Measurements from ENCODE around the gene IRAK2.
"Not testable (repeated sequence)": the region's sequence is repeated elsewhere in the genome, so short reads cannot be mapped to it uniquely, and the experiment has no call there.

DNA sequence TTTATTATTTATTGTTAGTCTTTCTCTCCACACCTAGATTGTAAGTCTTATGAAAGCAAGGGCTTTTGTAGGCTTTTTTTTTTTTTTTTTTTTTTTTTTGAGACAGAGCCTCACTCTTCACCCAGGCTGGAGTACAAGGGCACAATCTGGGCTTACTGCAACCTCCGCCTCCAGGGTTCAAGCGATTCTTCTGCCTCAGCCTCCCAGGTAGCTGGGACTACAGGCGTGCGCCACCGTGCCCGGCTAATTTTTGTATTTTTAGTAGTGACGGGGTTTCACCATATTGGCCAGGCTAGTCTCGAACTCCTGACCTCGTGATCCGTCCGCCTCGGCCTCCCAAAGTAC lies 546 bp upstream of the IRAK2 start:
- not testable (repeated sequence) for TF ChIP-seq CTCF, EP300 (IDR thresholded peaks at IDR 0.05)
